ENCODE data around the gene SFMBT1. TPM values are rescaled to one million over a fixed set of nuclear protein-coding genes. Genes with fewer than 3 reads are reported as not detected.

The SFMBT1 gene
- total RNA-seq, 6 experiments from 2014 or later: 9.2 to 14.0 (median 10.7) TPM

DNA sequence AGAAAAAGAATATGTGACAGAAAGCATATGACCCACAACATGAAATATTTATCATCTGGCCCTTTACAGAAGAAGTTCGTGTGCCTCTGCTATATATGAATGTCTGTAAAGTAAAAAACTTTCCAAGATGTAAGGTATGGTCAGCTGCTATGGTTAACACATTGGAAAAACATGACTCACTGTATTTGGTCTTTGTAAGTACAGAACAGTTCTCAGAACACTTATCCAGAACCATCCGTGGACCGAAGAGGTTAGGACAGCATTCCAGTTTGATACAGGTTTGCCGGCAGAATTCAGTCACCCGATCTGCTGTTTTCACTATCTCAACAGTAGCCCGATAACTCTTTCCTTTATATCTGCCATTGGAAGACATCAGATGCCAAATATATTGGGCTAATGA lies 135.1 kb downstream of the SFMBT1 start:
- Histone ChIP-seq H3K36me3 (peaks cover 3 to 15% (median 6%) of the 10 kb centered on the region in 4 donors), H3K27me3 (no peaks in the 10 kb centered on the region), H3K4me3 (no peak overlapping the region), H3K27ac (no peak overlapping the region), H3K4me1 (peaks cover 0 to 11% (median 0%) of the 10 kb centered on the region in 4 donors), H3K9me3 (no peaks in the 10 kb centered on the region)
- WGBS (ENCODE audit: insufficient coverage, low coverage, low lambda C conversion rate, missing lambda C conversion rate): 93% methylated on average over 6 of the region's 6 CpGs
- DNase-seq (no peak), ATAC-seq (no peak)
- intact Hi-C loops (cut with DNase I): no loop called here
- no peak for TF ChIP-seq POLR2A (IDR thresholded peaks at IDR 0.05)
- TF ChIP-seq, protein P1, sequence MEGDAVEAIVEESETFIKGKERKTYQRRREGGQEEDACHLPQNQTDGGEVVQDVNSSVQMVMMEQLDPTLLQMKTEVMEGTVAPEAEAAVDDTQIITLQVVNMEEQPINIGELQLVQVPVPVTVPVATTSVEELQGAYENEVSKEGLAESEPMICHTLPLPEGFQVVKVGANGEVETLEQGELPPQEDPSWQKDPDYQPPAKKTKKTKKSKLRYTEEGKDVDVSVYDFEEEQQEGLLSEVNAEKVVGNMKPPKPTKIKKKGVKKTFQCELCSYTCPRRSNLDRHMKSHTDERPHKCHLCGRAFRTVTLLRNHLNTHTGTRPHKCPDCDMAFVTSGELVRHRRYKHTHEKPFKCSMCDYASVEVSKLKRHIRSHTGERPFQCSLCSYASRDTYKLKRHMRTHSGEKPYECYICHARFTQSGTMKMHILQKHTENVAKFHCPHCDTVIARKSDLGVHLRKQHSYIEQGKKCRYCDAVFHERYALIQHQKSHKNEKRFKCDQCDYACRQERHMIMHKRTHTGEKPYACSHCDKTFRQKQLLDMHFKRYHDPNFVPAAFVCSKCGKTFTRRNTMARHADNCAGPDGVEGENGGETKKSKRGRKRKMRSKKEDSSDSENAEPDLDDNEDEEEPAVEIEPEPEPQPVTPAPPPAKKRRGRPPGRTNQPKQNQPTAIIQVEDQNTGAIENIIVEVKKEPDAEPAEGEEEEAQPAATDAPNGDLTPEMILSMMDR (IDR thresholded peaks at IDR 0.05): no peak

DNA sequence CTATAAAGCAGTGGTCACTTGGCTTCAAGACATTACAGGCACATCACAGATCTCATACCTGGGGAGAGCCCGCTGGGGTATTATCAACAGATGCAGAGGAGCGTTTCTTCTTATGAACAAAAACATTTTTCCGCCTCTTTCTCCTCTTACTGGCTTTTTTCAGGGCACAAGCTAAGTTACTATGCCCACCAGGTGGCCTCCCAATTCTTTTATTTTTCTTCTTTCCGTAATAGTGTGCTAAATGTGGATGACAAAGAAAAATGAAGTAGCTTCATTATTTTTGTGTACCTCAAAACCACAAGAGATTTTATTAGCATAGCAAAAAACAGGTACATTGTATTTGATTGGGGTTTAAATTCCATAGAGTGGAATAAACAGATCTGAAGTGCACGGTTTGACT lies 138.4 kb downstream of the SFMBT1 start:
- TF ChIP-seq POLR2A (IDR thresholded peaks at IDR 0.05): no peak
- TF ChIP-seq, protein P1 (IDR thresholded peaks at IDR 0.05): no peak
- no peaks in the 10 kb centered on the region for H3K27me3 ChIP-seq
- H3K36me3 ChIP-seq: peaks cover 3 to 10% (median 6%) of the 10 kb centered on the region in 4 donors
- no peak for ATAC-seq
- H3K4me3 ChIP-seq: no peak overlapping the region
- intact Hi-C loops (cut with DNase I): no loop called here
- DNase-seq: no peak
- peaks cover 0 to 14% (median 4%) of the 10 kb centered on the region in 4 donors for H3K4me1 ChIP-seq
- WGBS (ENCODE audit: insufficient coverage, low coverage, low lambda C conversion rate, missing lambda C conversion rate): 78% methylated on average over 5 of the region's 5 CpGs
- no peaks in the 10 kb centered on the region for H3K9me3 ChIP-seq
- no peak overlapping the region for H3K27ac ChIP-seq

DNA sequence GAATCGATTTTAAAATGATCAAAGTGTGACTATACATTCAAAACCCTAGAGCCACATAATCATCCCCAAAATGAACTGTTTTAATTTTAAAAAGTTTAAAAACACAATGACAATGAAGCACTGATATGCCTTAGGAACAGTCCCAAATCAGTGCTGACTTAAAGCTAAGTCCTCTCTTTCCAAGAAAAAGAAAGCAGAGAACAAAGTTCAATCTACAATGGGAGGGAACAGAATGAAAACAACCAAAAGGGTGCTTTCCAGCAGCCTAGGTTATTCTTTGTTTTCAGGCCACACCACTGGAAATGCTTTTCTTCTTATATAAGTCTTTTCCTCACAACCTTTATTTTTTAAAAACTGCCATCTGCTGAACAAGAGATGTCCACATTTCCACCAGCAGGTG lies 141.3 kb downstream of the SFMBT1 start:
- no peak for TF ChIP-seq POLR2A (IDR thresholded peaks at IDR 0.05)
- TF ChIP-seq, protein P1 (IDR thresholded peaks at IDR 0.05): no peak
- peaks cover 0 to 6% (median 4%) of the 10 kb centered on the region in 4 donors for H3K36me3 ChIP-seq
- intact Hi-C loops (cut with DNase I): no loop called here

DNA sequence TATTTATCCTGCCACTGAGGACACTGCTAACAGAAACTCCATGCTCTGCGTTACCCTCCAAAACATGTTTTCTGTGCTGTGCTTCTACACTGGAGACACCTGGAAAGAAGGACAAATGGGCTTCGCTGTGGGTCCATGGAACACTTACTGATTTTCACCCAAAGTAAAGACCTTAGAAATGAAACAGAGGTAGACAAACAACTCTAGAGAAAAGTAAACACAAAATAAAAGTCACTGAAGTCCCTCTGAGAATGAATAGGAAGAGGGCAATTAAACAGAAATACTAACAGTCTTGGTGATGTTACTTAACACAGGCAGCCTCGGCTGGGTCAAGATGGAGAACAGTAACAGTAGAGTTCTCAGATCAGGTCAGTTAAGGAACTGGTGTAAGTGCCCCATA lies 141.9 kb downstream of the SFMBT1 start:
- Histone ChIP-seq H3K9me3 (no peaks in the 10 kb centered on the region), H3K4me3 (no peak overlapping the region), H3K27ac (no peak overlapping the region), H3K27me3 (no peaks in the 10 kb centered on the region), H3K4me1 (peaks cover 0 to 14% (median 4%) of the 10 kb centered on the region in 4 donors), H3K36me3 (peaks cover 0 to 6% (median 4%) of the 10 kb centered on the region in 4 donors)
- TF ChIP-seq, protein P1 (IDR thresholded peaks at IDR 0.05): no peak
- TF ChIP-seq POLR2A (IDR thresholded peaks at IDR 0.05): no peak
- intact Hi-C loops (cut with DNase I): no loop called here
- WGBS (ENCODE audit: insufficient coverage, low coverage, low lambda C conversion rate, missing lambda C conversion rate): 53% methylated on average over 3 of the region's 3 CpGs
- DNase-seq (no peak), ATAC-seq (peak; percentile 51 to 76 (median 67))

More for the DNA sequence above, 141.3 kb downstream of the SFMBT1 start:
- Histone ChIP-seq H3K4me3 (no peak overlapping the region), H3K27me3 (no peaks in the 10 kb centered on the region), H3K4me1 (peaks cover 0 to 14% (median 4%) of the 10 kb centered on the region in 4 donors), H3K27ac (peak overlapping the region in 1 of 3 donors; percentile 24), H3K9me3 (no peaks in the 10 kb centered on the region)
- WGBS (ENCODE audit: insufficient coverage, low coverage, low lambda C conversion rate, missing lambda C conversion rate): 60% methylated on average over 1 of the region's 1 CpG
- ATAC-seq (peak; percentile 55 to 83 (median 64)), DNase-seq (no peak)

Measured in right lobe of liver (tissue), 6 donors.